ENCODE results near the gene DTX2.
A peak's percentile ranks its signal among the peaks of the same experiment; 100 is the strongest.
"Not testable (repeated sequence)": the region's sequence is repeated elsewhere in the genome, so short reads cannot be mapped to it uniquely, and the experiment has no call there.

The DTX2 gene

GRCh38 chr7:76513817-76514799 is 52.6 kb downstream of the DTX2 start:
- DNase-seq: no peak

GRCh38 chr7:76514926-76515771 is 53.6 kb downstream of the DTX2 start:
- DNase-seq: no peak

GRCh38 chr7:76515999-76516443 is 54.5 kb downstream of the DTX2 start:
- DNase-seq: peak; percentile 42

GRCh38 chr7:76516932-76517331 is 55.4 kb downstream of the DTX2 start:
- DNase-seq: not testable (repeated sequence)

GRCh38 chr7:76526183-76526582 is 64.7 kb downstream of the DTX2 start:
- not testable (repeated sequence) for DNase-seq

- DNase-seq: not testable (repeated sequence)
Measured at GRCh38 chr7:76531643-76532042, 70.1 kb downstream of the DTX2 start.

GRCh38 chr7:76543197-76543596 is 81.7 kb downstream of the DTX2 start, which contains the start of gene SPDYE16:
SPDYE16 (minus strand) TSS chr7:76543297; CDS start chr7:76541459, 1,838 bp downstream.
- not testable (repeated sequence) for DNase-seq

GRCh38 chr7:76549025-76549854 is 87.7 kb downstream of the DTX2 start:
- DNase-seq: peak; percentile 74

GRCh38 chr7:76549855-76550248 is 88.3 kb downstream of the DTX2 start:
- not testable (repeated sequence) for DNase-seq

GRCh38 chr7:76551992-76552391 is 90.5 kb downstream of the DTX2 start:
- not testable (repeated sequence) for DNase-seq

Data from NCI-H2227 treated with DMSO at 0.1 percent for 48 hours (cell line).